Measurements from ENCODE around the gene AURKAIP1. TPM values are rescaled to one million over a fixed set of nuclear protein-coding genes. Genes with fewer than 3 reads are reported as not detected.

AURKAIP1 gene
- total RNA-seq, 1 donor from 2014 or later, result 271 TPM

DNA sequence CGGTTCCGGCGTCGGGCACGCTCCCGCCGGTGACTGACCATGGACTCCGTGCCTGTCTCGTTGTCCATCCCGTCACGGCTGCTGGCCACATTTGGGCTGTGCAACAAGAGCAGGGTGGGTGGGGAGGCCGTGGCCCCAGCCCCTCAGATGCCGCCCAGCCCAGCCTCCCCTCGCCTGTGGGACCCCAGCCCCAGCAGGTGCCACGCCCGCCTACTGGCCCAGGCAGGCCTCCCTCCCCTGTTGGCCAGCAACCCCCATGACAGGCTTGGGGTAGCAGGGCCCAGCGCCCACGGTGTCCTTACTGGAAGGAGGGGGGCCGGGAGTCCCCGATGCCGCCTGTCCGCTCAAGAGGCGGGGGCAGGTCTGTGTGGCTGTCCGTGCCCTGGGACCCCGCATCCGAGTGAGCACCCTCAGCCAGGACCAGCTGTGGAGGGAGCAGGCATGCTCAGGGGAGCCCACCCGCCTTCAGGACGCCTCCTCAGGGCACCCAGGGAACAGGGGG is 32.9 kb downstream of the AURKAIP1 start:
- intact Hi-C loops (cut with DNase I), result no loop called here
- ATAC-seq (ENCODE audit: poor library complexity) (no peak), DNase-seq (no peak)

DNA sequence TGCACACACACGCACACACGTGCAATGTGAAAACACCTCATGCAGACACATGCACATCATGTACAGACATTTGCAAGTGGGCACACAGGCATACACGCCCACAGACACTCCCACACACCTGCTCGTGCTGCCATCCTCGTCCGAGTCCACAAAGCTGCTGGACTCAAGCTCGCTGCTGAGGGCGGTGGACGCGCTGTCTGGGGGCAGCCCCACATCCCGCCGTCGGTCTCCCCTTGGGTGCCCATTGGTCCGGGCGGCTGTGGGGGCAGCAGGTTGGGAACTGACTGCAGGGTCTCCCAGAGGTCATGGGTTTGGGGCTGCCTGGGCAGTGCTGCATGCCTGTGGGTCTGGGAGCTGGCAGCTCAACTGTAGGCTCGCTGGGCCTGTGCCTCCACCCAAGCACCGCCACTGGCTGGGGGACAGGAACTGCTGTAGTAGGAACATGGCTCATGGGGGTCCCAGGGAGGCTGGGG is 33.4 kb downstream of the AURKAIP1 start:
- DNase-seq, result no peak
- ATAC-seq (ENCODE audit: poor library complexity), result no peak
- intact Hi-C loops (cut with DNase I), result no loop called here

DNA sequence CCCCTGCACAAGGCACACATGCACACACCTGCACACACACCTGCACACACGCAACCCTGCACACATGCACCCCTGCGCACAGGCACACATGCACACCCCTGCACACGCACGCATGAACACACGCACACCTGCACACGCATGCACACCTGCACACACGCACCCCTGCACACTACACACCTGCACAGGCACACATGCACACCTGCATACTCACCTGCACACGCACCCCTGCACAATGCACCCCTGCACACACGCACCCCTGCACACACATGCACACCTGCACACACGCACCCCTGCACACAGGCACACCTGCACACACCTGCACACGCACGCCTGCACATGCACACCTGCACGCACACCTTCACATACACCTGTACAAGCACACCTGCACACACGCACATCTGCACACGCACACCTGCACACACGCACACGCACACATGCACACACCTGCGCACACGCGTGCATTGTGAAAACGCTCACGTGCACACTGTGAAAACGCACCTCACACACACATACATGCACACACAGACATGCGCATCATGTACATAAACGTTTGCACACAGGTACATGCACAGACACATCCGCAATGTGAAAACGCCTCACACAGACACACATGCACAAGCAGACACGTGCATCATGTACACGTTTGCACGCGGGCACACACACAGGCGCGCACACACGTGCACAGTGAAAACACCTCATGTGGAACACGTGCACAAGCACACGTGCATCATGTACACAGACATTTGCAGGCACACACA is 34.0 kb downstream of the AURKAIP1 start:
- ATAC-seq (ENCODE audit: poor library complexity) (no peak), DNase-seq (no peak)
- intact Hi-C loops (cut with DNase I), result no loop called here

DNA sequence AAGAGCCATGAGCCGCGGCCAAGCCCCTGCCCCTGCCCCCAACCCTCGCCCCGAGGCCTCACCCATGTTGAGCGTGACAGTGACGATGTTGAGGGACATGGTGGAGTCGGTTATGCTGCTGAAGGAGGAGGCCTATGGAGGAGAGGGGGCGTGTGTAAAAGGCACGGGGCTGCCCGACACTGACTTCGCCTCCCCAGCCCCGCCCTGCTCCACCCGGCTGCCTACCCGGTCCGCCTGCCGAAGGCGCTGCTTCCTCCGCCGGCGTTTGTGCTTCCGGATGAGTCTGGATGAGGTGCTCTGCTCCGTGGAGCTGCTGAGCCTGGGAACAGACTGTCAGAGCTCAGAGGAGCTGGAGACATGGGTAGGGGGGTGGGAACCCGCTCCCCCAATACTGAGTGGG is 34.8 kb downstream of the AURKAIP1 start:
- ATAC-seq (ENCODE audit: poor library complexity) (no peak), DNase-seq (no peak)
- intact Hi-C loops (cut with DNase I), result no loop called here

DNA sequence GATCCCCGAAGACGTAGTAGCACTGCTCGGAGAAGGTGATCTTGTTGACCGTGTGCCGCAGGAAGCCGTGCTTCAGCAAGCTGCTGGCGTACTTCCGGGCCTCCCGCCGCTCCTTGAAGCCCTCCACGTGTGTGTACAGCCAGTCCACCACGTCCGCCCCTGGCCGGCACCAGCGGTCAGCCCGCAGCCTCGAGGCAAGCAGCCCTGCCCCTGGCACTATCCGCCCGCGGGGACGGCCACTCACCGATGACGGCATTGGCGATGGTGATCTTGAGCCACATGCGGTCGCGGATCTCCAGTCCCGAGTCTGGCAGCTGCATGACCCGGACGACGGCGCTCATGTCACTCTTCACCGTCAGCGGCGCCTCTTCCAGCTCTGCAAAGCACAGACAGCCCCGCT is 36.7 kb downstream of the AURKAIP1 start:
- intact Hi-C loops (cut with DNase I), result no loop called here
- ATAC-seq (ENCODE audit: poor library complexity) (no peak), DNase-seq (no peak)

DNA sequence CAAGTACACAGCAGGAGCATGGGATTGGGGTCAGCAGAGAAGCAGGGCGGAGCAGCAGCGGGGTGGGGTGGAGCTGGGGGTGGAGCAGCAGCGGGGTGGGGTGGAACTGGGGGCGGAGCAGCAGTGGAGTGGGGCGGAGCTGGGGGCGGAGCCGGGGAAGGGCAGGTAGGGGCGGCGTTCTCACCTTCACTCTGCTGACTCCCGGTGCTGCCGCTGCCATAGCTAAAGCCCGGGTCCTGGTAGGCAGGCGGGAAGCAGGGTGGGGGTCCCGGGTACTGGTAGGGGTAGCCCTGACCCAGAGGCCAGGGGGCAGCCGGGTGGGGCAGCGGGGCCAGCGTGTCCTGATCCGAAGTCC is 37.2 kb downstream of the AURKAIP1 start:
- intact Hi-C loops (cut with DNase I), result no loop called here
- DNase-seq (no peak), ATAC-seq (ENCODE audit: poor library complexity) (no peak)

DNA sequence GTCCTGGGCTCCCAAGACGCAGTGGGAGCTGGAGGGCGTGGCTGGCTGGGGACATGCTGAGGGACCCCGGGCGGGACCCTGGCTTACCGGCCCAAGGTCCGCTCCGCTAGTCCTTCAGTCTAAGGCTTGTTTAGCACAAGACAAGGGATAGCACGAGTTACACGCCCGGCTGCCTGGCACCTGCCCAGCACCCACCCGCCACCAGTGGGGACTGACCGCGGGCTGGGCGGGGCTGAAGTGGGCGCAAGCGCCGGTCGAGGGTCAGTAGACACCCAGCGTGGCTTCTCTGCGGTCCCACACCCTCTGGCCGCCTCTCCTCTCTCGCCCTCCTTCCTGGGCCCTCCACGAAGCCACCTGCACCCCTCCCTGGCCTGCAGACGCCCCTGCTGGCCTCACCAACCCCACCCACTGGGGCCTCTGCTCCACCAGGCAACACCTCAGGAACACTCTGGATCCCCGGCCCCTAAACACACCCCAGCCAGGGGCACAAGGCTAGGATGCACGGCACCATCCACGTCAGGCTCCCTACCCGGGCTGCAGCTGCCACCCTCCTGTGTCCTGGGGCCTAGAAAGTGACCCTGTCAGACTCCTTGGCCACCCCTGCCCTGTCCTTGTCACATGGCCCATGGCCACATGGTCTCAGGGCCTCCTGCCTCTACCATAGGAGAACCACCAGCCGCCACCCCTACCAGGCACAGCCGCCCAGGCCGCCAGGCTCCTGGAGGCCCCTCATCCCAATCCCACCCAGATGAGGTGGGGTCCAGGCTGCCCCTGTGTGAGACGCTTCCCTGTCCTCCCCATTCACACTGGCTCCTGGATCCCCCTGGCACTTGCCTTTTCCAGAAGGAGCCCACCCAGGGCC is 37.8 kb downstream of the AURKAIP1 start:
- no peak for DNase-seq
- no peak for ATAC-seq (ENCODE audit: poor library complexity)
- intact Hi-C loops (cut with DNase I), result no loop called here

DNA sequence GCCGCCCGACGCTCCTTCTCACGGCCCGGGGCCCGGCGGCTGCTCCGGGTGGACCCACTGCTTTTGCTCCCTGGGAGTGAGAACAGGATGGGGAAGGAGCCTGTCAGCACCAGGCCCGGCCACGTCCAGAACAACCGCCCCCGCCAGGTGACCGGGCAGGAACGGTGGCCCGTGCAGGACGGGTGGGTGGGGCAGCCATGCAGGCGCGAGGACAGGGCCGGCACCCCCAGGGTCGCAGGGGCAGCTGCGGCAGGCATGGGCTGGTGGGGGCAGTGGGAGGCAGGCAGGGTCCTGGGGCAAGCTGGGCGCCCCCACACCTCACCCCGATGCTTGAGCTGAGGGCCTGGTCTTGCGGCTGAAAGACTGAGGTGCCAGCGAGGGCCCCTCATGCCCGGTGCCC is 38.6 kb downstream of the AURKAIP1 start:
- DNase-seq, result no peak
- ATAC-seq (ENCODE audit: poor library complexity), result no peak
- intact Hi-C loops (cut with DNase I), result no loop called here

DNA sequence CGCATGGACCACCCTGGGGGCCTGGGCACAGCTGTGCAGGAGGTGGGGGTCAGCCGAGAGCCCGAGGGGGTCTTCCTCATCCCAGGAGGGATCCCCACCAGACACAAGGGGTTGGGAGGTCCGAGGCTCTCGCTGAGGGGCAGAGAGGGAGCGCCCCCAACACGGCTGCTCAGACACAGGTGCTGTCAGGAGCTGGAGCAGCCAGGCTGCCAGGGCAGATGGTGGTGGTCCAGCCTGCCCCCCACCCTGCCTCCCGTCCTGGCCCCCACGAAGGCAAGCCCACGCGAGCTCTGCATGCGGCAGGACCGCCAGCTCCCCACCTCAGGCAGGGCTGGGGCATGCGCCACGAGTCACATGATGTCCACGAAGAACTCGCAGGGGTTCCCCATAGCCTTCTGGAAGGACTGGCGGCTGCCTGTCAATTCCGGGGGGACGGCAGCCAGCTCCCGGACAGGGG is 39.2 kb downstream of the AURKAIP1 start:
- ATAC-seq (ENCODE audit: poor library complexity) (no peak), DNase-seq (no peak)
- intact Hi-C loops (cut with DNase I), result no loop called here

DNA sequence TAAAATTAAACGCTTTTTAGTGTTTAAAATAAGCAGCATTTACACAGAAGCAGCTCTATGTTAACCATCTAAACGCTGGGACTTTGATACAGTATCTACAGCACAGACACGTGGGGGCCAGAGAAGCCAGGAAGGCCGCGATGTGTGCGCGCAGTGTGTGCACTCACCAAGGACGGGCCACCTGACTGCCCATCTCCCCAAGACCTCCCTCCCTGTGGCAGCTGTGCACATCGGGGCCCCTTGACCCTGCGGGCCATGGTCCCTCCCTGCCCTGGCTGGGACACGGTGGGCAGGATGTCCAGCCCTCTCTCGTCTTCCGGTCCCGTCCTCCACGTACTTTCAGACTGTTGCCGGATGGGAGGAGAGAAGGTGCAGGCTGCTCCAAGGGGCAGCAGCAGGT is 39.7 kb downstream of the AURKAIP1 start:
- intact Hi-C loops (cut with DNase I), result no loop called here
- no peak for ATAC-seq (ENCODE audit: poor library complexity)
- no peak for DNase-seq

DNA sequence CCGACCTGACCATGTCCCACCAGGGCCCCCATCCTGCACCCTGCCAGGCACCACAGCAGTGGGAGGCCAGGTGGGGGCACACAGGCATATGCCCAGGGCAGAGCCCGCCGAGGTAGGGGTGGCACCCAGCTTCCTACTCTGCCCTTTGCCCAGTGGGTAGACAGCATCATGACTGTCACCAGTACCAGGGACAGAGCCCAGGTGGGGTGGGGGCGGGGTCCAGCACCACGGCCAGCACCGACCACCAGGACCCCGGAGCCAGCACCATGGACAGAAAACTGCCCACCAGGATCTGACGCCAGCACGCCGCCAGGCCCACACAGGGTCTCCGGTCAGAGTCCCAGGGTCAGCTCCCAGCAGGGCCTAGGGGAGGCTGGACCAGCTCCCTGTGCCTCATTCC is 40.2 kb downstream of the AURKAIP1 start:
- ATAC-seq (ENCODE audit: poor library complexity), result no peak
- no peak for DNase-seq
- intact Hi-C loops (cut with DNase I), result no loop called here

DNA sequence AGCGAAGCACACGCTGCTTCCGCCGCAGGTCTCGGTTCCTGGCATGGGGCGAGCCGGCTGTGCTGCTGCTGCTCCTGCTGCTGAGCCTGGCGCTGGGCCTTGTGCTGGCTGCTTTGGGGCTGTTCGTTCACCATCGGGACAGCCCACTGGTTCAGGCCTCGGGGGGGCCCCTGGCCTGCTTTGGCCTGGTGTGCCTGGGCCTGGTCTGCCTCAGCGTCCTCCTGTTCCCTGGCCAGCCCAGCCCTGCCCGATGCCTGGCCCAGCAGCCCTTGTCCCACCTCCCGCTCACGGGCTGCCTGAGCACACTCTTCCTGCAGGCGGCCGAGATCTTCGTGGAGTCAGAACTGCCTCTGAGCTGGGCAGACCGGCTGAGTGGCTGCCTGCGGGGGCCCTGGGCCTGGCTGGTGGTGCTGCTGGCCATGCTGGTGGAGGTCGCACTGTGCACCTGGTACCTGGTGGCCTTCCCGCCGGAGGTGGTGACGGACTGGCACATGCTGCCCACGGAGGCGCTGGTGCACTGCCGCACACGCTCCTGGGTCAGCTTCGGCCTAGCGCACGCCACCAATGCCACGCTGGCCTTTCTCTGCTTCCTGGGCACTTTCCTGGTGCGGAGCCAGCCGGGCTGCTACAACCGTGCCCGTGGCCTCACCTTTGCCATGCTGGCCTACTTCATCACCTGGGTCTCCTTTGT is 41.3 kb downstream of the AURKAIP1 start:
- DNase-seq (no peak), ATAC-seq (ENCODE audit: poor library complexity) (peak; percentile 2)
- intact Hi-C loops (cut with DNase I), result no loop called here

DNA sequence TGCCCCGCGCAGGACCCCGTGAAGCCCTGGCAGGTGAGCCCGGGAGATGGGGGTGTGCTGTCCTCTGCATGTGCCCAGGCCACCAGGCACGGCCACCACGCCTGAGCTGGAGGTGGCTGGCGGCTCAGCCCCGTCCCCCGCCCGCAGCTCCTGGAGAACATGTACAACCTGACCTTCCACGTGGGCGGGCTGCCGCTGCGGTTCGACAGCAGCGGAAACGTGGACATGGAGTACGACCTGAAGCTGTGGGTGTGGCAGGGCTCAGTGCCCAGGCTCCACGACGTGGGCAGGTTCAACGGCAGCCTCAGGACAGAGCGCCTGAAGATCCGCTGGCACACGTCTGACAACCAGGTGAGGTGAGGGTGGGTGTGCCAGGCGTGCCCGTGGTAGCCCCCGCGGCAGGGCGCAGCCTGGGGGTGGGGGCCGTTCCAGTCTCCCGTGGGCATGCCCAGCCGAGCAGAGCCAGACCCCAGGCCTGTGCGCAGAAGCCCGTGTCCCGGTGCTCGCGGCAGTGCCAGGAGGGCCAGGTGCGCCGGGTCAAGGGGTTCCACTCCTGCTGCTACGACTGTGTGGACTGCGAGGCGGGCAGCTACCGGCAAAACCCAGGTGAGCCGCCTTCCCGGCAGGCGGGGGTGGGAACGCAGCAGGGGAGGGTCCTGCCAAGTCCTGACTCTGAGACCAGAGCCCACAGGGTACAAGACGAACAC is 42.1 kb downstream of the AURKAIP1 start:
- intact Hi-C loops (cut with DNase I), result no loop called here
- ATAC-seq (ENCODE audit: poor library complexity), result no peak
- DNase-seq, result no peak

DNA sequence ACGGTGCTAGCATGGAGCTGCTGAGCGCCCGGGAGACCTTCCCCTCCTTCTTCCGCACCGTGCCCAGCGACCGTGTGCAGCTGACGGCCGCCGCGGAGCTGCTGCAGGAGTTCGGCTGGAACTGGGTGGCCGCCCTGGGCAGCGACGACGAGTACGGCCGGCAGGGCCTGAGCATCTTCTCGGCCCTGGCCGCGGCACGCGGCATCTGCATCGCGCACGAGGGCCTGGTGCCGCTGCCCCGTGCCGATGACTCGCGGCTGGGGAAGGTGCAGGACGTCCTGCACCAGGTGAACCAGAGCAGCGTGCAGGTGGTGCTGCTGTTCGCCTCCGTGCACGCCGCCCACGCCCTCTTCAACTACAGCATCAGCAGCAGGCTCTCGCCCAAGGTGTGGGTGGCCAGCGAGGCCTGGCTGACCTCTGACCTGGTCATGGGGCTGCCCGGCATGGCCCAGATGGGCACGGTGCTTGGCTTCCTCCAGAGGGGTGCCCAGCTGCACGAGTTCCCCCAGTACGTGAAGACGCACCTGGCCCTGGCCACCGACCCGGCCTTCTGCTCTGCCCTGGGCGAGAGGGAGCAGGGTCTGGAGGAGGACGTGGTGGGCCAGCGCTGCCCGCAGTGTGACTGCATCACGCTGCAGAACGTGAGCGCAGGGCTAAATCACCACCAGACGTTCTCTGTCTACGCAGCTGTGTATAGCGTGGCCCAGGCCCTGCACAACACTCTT is 42.8 kb downstream of the AURKAIP1 start:
- no peak for ATAC-seq (ENCODE audit: poor library complexity)
- intact Hi-C loops (cut with DNase I), result no loop called here
- no peak for DNase-seq

DNA sequence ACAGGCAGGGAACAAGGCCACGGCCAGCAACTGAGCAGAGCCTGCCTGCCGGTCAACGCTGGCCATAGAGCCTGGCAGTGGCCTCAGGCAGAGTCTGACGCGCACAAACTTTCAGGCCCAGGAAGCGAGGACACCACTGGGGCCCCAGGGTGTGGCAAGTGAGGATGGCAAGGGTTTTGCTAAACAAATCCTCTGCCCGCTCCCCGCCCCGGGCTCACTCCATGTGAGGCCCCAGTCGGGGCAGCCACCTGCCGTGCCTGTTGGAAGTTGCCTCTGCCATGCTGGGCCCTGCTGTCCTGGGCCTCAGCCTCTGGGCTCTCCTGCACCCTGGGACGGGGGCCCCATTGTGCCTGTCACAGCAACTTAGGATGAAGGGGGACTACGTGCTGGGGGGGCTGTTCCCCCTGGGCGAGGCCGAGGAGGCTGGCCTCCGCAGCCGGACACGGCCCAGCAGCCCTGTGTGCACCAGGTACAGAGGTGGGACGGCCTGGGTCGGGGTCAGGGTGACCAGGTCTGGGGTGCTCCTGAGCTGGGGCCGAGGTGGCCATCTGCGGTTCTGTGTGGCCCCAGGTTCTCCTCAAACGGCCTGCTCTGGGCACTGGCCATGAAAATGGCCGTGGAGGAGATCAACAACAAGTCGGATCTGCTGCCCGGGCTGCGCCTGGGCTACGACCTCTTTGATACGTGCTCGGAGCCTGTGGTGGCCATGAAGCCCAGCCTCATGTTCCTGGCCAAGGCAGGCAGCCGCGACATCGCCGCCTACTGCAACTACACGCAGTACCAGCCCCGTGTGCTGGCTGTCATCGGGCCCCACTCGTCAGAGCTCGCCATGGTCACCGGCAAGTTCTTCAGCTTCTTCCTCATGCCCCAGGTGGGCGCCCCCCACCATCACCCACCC is 43.7 kb downstream of the AURKAIP1 start, which contains the start of gene TAS1R3:
TAS1R3 (plus strand) TSS at position 213 of the 898 bp plus-strand sequence; CDS start at position 279, 66 bp downstream.
- intact Hi-C loops (cut with DNase I), result no loop called here
- DNase-seq (no peak), ATAC-seq (ENCODE audit: poor library complexity) (no peak)

DNA sequence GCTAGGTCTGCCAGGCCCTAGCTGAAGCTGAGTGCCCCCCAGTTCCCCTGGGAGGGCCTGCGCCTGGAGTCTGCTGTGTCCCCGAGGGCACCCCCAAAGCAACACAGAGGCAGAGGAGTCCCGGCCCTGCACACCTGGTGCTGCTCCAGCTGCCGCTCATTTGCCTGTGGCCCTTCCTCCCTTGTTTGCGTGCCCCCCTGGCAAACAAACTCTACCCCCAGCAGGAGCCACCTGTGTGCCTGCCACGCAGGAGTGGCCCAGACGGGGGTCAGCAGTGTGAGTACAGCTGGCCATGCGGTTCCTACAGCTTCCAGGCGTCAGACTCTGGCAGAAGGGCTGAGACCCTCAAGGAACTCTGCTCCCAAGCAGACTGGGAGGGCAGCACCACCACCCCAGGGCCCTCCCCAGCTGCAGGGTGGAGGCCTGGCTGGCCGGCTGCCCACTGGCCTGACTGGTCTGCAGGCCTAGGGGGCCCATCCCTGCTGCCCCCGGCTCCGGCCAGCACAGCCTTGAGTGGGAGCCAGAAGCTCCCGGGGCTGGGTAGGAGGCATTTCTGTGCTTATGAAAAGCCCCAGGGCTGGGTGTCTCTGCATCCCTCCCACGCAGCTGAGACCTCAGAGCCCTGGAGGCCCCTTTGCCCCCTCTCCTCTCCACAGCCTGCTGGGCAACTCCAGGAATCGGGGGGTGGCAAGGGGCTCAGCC is 44.5 kb downstream of the AURKAIP1 start:
- intact Hi-C loops (cut with DNase I), result no loop called here
- no peak for DNase-seq
- ATAC-seq (ENCODE audit: poor library complexity), result no peak
